HG02870 (cell line): ENCODE measurements around the gene ATP9B.

ENCODE experiments used
- ATAC-seq: cut with Tn5 transposase; IDR thresholded peaks from one replicate; pipeline ENCODE4 v1.9.1; 2021; ENCODE audit warnings: mild to moderate bottlenecking, moderate library complexity; ENCODE audit not compliant: unreplicated experiment

ATP9B gene

GRCh38 chr18:79393181-79393634 lies 324.0 kb downstream of the ATP9B start:
- ATAC-seq: no peak

- ATAC-seq: no peak
These were observed 324.7 kb downstream of the ATP9B start for GRCh38 chr18:79393635-79394533.

- no peak for ATAC-seq
These were observed 325.5 kb downstream of the ATP9B start for GRCh38 chr18:79394534-79395307.

GRCh38 chr18:79395308-79395640 lies 326.1 kb downstream of the ATP9B start:
- no peak for ATAC-seq

- no peak for ATAC-seq
These were observed 326.7 kb downstream of the ATP9B start, which contains the start of gene NFATC1 for GRCh38 chr18:79395761-79396404. NFATC1 (plus strand) TSS chr18:79395930; CDS start chr18:79396225, 295 bp downstream.

- ATAC-seq: no peak
These were observed 327.4 kb downstream of the ATP9B start for GRCh38 chr18:79396431-79397246.

GRCh38 chr18:79397247-79397829 lies 328.1 kb downstream of the ATP9B start:
- ATAC-seq: no peak

- ATAC-seq: no peak
These were observed 328.9 kb downstream of the ATP9B start for GRCh38 chr18:79397830-79398761.

- ATAC-seq: no peak
These were observed 330.3 kb downstream of the ATP9B start for GRCh38 chr18:79399275-79400081.

- no peak for ATAC-seq
These were observed 330.9 kb downstream of the ATP9B start for GRCh38 chr18:79400091-79400590.

- no peak for ATAC-seq
These were observed 331.6 kb downstream of the ATP9B start for GRCh38 chr18:79400591-79401381.

GRCh38 chr18:79401494-79402208 lies 332.5 kb downstream of the ATP9B start:
- no peak for ATAC-seq

- no peak for ATAC-seq
These were observed 333.0 kb downstream of the ATP9B start for GRCh38 chr18:79402209-79402576.

GRCh38 chr18:79402977-79403722 lies 334.0 kb downstream of the ATP9B start:
- no peak for ATAC-seq

GRCh38 chr18:79403723-79404566 lies 334.8 kb downstream of the ATP9B start:
- ATAC-seq: no peak
